Right renal cortex interstitium (tissue), 3 donors: ENCODE measurements around the gene MEG3. TPM values are rescaled to one million over a fixed set of nuclear protein-coding genes. Genes with fewer than 3 reads are reported as not detected.

Experiments used
- DNase-seq, 3 donors: peaks; one replicate each; pipeline ENCODE4 v3.0.0-alpha.2; 2013; ENCODE audit warnings: low read depth in 3 of 3, low spot score in 2 of 3
- polyA plus RNA-seq, 3 donors: library from polyadenylated mRNA; unstranded; fragments of 120-200 nt; gene quantifications; one replicate each; pipeline ENCODE4 v1.2.1, GENCODE V29; 2013; ENCODE audit not compliant: insufficient read length in 3 of 3

Gene MEG3
- polyA plus RNA-seq, 3 donors, result 44.0 to 64.3 (median 62.0) TPM

DNA sequence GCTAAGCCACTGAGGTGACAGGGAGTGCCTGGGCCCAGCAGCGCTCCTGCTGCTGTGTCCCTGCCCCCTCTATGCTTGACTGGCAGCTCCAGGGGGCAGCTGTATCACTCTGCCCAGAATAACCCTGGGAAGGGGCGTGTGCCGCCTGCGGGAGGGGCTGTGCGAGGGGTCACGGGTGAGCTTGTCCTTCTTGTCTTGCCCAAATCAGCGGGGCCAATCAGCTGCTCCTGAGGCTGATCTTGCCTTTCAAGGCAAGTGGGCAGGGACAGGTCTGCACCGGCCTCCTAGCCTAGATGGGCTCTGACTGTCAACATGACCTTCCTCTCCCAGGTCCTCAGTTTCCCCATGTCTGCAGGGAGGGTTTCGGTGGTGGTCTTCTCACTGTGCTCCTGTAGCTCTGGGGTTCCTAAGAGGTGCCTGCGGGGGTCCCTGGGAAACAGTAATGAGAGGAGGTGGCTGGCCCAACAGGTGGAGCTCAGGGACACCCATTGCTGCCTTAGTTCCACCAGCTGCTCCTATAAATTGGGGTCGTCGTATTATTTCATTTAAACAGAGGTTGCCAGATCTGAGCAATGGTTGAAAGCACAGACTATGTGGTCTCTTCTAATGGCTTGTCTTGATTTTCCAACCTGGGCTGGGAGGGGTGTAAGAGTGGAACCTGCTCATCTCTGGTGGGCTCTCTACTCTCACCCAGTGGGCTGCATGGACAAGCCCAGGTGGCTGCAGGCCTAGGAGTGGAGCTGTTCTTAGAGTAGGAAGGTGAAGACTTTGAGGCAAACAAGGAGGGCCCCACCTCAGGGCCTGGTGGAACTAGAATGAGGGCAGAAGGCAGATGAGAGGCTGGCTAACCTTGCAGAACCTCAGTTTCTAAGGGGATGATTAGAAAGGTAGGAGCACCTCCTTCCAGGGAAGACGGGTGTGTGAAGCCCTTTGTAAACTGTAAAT lies 65.9 kb downstream of the MEG3 start:
- DNase-seq, result no peak

DNA sequence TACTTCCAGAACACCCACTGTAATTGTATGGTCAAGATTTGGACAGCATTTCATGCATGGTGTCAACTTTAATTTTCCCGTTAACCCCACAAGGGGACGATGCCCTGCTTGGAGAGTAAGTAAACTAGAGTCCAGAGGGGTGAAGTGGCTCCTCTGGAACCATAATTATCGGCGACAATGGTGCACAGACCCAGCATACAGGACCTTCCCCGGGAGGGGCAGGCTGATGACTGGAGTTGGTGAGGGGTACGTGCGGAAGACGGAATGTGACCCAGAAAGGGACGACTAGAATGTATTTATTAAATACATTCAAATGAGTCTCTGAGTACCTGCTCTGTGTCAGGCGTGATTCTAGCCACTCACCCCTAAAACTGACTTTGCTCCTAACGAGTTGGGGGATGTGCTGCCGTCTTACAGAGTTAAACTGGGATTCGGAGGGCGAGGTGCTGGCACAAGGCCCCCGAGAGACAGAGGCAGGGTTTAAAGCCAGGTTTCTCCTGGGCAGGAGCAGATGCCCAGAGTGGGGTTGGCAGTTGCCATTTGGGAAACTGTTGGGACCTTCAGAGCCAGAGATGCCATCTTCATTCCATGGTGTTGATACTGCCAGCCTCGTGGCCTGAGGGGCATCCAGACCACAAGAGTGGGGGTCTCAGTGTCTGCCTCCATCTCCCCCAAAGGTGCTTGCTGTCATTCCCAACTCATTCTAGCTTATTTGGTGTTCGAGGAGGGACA lies 66.7 kb downstream of the MEG3 start:
- DNase-seq, result no peak

DNA sequence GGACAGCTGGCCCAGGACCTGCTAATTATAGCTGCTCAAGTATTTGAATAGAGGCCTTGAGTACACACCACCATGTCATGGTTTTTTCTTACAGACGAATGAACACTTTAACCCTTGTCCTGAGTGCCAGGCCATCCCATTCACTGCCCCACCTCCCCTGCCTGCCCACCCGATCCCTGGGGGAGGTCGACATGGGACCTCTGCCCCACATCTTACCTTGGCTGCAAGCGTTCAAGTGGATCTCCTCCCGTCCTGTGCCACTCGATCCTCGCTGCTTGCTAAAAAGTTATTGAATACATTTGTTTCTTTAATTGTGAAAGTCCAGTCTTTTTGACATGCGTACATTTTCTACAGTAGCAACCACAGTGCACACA lies 67.3 kb downstream of the MEG3 start:
- no peak for DNase-seq

DNA sequence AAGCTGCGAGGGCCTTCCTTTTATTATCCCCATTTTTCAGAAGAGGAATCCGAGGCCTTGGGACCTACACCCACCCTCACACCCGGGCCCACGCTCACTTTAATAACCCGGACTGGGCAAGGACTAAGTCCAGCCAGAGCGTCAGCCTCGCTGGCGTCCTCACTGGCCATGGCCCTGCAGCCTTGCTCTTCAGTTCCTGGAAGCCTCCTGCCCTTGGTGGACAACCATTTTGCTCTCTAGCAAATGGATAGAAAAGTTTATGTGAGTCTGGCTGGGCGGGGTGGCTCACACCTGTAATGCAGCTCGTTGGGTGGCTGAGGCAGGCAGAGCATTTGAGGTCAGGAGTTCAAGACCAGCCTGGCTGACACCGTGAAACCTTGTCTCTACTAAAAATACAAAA lies 67.8 kb downstream of the MEG3 start:
- DNase-seq, result no peak

DNA sequence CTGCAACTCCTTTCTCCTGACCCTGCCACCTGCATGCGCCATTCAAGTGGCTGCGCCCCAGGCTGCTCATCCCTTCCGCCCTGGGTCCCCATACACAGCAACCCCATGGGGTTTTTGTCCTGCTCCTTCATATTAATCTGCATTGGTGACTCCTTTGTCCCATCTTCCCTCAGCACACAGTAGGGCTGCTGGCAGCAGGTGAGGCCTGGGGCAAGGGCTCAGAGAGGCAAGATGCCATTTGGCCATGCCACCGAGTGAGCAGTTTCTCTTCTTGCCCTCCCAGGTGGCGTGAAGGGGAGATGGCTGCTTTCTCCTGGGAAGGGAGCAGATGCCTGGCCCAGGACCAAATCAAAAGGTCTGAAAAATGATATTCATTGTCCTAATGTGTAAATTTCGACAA lies 68.5 kb downstream of the MEG3 start:
- no peak for DNase-seq

DNA sequence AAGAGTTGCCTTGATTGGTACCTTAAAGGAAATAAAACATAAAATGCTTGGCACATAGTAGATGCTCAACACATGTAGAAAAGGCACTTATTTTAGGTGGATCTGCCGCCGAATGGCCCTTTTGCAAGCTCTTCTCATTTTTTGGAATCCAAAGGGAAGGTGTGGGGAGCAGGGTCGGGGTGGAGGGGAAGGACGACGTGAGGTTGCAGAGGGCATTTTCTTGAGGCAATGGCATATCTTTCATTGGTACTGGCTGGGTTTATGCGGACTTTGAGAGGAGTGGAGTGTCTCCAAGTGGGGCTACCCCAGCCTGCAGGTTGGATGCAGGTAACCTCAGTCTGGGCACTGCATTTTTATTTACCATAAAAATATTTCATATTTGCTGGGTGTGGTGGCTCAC lies 69.5 kb downstream of the MEG3 start:
- no peak for DNase-seq

DNA sequence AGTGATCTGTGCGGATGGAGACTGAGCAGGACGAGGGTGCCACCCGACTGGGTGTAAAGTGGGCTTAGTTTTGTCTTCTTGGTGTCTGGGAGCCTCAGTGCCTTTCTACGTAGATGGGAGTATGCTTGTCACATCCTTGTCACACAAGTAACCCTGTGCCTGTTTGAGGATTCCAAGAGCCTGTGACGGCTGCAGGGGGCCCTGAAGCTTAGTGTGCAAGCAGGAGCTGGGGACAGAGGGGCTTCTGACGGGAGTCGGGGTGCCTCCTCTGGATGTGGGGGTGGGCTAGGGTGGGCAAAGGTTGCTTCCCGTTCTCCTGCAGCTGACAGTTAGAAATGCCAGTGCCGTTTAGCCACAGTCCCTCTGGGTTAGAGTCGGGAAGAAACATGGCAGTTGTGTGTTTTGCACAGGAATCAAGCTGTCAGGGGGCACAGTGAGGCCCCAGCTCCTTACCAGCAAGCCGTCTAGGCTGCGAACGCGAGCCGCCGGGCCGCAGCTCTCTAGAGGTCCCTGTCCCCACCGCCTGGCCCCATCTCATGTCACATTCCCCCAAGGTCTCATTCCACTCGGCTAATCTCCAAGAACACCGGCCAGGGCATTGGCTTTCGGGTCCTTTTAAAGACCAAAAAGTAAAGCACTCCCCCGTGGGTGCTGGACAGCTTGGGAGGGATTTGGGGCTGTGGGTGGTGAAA lies 70.6 kb downstream of the MEG3 start:
- DNase-seq, result no peak

DNA sequence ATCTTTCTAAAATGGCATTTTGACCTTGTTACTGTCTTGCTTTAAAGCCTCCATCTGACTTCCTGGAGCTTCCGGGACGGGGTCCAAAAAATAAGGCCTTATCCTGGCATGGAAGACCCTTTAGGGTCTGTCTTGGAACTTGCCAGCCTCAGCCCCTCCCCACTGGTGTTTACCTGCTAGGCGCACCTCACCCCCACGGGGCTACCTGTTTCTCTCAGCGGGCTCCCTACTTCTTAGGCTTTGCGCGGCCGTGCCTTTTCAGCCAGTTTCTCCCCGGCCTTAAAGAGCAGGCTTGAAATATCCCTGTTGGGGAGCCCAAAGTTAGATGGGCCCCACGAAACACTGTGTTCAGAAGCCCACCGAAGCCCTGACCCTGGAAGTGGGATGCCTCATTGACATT lies 72.5 kb downstream of the MEG3 start:
- DNase-seq, result no peak

DNA sequence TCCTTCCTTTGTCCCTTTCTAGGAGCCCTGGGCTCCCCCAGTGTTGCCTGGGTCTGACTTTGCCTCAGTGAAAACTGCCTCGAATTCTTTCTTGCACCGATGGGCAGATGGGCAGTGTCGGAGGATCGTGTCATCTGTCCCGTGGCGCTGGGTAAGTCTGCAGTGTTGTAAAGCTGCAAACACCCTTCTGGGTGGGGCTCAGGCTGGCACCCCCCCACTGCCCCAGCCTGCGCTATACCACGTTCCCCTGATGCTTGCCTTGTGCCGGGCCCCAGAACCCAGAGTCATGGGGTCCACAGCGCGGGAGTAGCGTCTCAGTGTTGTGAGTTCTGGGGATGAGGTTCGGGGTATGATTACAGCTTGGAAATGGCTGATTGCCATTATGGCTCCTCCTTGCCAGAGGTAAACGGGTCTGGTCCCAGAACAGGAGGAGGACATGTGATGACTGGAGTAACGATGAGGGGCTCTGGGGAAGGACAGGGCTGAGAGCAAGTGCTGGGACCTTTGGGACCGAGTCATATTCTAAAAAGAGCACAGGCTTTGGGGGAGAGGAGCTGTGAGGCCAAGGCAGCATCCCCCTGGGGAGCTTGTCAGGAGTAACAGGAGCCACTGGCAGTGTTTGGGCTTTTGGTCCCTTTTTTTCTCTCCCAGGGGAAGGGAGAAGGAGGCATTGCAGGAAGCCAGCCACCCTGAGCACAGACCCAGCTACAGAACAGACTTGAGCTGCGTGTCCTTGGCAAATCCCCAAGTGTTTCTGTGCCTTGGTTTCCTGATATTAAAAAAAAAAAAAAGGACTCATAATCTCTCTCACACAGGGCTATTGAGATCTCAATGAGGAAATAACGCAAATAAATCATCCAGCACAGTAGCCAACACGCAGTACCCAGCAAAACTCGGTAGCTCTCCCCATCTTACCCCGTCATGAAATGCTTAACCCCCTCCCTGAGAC lies 73.3 kb downstream of the MEG3 start:
- DNase-seq, result no peak

DNA sequence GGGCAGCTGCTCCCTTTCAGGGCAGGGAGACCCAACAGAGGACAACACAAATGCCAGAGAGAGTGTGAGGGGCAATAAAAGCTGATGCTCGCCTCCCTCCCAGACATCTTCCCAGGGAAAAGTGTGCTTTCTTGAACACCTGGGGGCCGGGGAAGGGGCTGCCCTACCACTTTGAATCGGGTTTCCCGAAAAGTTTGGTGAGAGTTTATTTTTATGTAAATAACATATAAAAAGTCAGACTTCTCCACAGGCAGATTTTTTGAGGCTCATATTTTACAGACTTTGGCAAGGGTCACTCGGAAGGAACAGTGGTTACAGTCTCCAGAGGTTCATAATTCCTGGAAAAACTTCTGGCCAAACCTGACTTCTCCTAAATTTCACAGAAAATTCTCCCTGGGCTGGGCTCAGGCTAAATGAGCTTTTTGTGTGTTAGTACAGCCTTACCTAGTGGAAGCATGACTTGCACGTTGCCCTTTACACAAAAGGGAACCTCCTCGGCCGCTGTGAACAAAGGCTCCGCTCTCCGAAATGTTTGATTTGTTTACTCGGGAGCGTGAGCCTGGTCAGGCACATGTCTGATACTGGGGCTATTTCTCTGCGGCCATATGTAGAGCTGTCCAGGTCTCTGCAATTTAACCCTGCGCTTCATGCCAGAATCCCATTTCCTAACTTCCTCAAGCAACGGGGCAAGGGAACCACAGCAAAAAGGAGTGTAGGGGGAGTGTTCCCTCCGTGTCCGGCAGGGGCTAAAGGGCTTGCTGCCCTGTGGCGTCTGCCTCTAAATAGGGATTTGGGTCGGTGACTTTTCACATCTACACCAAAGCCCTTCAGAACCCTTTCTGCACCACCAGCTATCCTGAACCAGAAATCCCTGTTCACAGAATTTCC lies 74.2 kb downstream of the MEG3 start:
- no peak for DNase-seq

DNA sequence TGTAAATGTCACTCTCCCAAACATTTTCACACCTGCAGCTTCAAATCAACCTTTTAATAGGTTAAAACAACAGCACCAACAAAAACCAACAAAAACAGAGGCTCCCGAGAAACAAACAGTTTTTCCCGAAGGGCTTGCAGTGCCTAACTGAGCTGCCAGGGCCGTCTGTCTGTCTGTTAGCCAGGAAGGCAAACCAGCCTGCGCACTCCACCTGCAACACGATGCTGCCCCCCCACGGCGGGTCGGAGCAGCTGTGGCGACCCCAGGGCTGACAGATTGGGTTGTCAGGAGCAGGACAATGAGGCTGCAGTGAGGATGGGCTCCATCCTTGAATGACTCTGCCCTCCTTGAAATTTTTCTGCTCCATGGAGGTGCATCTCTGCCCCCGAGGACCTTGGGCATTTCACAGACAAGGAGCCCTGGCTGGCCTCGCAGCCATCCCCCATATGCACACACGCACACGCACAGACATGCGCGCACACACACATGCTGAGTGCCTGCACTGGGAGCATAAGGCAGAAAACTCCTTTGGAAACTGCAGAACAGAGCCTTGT lies 75.0 kb downstream of the MEG3 start:
- DNase-seq, result no peak

DNA sequence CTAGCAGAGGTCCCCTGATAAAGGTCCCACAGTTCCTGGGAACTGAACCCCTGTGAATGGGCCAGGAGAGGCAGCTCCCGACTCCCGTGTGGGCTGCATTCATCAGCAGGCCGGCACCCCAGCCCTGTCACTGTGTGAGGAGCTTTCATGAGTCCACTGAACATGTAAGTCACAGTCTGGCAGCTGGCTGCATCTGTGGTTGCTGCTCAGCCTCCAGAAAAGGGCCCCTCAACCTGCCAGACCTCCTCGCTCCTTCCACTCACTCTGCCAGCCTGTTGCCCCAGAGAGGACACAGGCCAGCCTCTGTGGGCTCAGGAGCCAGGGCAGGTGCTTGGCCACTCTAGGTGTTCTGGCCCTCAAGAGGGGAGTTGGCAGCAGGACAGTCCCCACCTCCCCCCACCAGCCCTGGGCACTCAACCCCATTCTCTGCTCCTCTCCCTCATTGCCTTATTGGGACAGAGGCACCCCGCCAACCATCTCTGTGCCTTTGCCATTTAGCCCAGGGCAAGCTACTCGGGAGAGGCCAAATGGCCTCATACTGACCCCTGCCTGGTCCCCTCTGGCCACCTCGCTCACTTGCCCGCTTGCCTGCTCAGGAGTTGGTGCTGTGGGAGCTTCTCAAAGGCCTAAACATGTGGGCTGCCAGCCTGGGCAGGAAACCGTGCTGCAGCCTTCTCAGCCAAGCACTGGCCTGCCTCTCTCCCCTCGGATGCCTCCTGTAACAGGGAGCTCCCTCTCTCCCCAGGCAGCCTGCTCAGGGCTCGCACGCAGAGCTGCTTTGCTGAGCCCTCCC lies 75.7 kb downstream of the MEG3 start:
- no peak for DNase-seq

DNA sequence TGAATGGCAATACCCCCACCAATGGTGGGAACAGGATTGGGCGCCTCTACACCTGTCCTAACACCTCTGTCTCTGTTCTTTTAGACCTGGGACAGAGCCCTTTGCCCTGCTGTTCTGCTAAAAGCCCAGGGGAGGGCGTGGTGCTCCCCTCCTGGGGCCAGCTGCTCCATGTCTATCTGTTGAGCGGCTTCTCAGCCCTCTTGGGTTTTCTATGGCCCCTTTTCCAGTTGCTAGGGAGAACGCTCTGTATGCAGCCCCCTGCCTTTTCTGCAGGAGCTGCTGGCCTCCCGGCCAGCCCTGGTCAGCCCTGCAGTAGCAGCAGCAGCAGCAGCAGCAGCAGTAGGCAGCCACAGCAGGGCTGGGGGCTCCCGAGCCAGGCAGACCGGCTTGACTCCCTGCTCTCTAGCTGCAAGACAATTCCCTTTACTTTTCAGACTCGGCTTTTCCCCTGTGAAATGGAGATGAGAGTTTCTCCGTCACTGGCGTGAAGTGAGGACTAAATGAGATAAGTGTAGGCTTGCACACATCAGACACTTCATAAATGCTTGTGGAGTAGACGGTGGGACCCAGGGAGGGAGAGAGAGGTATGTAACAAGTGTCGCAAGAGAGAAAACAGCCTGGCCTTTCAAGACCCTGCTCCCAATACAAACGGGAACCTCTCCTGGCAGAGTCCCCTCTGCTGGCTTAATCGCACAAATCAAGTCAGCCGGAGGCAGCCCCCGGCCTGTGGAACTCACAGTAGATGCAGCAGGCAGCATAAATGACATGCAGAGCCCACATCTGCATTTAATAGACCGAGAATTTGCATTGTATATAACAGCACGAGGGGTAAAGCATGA lies 76.6 kb downstream of the MEG3 start:
- DNase-seq, result no peak

DNA sequence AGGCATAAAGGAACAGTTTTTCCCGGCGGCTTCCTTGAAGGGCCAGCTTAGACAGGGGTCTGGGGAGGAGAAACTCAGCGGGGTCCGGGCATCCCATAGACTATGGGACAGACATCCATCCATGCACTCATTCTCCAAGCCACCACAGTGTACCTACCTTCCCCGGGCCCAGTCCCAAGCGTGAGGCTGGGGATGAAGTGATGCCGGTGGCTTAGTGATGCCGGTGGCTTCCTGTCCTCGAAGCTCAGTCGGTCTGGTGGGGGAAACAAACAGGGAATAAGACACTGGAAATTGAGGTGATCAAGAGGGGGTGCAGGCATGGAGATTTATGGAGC lies 77.2 kb downstream of the MEG3 start:
- DNase-seq, result no peak

DNA sequence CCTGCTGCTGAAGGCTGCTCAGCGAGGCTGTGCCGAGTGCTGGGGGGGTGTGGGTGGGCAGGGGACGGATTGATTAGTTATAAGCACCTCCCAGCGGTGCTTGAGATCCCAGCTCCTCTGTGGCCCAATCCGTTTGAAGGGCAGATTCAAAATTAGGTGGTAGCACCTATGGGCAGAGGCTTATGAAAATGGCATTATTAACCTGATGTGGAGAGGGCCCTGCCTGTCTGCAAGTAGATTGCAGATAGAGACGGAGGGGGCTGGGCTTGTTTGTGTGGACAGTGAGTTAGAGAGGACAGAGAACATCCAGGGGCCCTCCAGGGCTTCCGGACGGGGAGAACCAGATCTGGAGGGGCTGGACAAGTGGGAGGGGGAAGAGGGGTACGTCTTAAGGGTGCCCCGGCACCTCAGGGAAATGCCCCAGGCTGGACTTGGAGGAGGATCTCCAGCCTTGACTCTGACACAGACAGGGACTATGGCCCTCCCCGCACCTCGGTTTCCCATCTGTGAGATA lies 77.8 kb downstream of the MEG3 start, which contains the start of gene RTL1:
TSS of gene RTL1 (minus strand) at position 51 of the 514 bp plus-strand sequence. CDS start 18,934 bp downstream, outside the sequence.
- DNase-seq, result no peak

DNA sequence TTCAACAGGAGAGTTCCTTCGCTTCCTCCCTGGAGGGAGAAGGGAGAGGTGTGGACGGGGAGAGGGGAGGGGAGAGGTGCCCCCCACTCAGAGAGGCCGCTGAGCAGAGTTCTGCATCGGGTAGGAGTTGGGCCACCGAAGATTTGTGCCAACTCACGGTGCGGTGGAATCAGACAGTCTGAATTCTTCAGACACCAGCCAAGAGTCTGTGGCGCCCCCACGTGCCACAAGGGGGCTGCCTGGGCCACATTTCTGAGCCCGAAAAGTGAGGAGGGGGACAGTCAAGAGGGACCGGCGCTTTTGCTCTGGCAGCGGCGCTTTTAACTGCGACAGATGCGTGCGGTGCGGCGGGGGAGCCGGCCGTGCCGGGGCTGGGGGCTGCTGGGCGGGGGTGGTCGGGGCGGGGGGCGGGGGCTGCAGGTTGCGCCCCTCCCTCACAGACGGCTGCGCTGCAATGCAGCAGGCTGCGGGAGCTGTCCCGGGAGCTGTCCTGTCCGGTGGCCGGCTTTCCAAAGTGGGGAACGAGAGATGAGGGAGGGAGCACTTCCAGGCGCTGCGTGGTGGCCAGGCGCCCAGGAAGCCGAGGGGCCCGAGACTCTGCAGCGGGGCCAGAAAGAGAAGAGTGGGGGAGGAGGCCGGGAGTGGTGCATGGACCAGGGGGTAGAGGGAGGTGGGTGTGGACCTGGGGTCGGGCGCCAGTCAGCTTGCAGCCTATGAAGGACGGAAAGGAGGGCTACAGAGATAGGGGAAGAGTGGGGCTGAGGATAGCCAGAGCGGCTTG lies 78.6 kb downstream of the MEG3 start:
- DNase-seq, result no peak
